GM12891 (cell line): ENCODE measurements around the gene EYA2.

Source experiments
- POLR2A ChIP-seq: IDR thresholded peaks from 2 replicates; pipeline ENCODE4 v1.6.1; 2011; ENCODE audit warnings: low read depth, low read length, control low read depth
- POLR2AphosphoS5 ChIP-seq: IDR thresholded peaks from 2 replicates; pipeline ENCODE4 v1.6.1; 2011; ENCODE audit warnings: low read depth, low read length, control low read depth
- SPI1 ChIP-seq: IDR thresholded peaks from 2 replicates; pipeline ENCODE4 v1.6.1; 2011; ENCODE audit warnings: low read depth, low read length, control low read depth
- TAF1 ChIP-seq: IDR thresholded peaks from 2 replicates; pipeline ENCODE4 v1.6.1; 2011; ENCODE audit warnings: low read depth, low read length, control low read depth

DNA sequence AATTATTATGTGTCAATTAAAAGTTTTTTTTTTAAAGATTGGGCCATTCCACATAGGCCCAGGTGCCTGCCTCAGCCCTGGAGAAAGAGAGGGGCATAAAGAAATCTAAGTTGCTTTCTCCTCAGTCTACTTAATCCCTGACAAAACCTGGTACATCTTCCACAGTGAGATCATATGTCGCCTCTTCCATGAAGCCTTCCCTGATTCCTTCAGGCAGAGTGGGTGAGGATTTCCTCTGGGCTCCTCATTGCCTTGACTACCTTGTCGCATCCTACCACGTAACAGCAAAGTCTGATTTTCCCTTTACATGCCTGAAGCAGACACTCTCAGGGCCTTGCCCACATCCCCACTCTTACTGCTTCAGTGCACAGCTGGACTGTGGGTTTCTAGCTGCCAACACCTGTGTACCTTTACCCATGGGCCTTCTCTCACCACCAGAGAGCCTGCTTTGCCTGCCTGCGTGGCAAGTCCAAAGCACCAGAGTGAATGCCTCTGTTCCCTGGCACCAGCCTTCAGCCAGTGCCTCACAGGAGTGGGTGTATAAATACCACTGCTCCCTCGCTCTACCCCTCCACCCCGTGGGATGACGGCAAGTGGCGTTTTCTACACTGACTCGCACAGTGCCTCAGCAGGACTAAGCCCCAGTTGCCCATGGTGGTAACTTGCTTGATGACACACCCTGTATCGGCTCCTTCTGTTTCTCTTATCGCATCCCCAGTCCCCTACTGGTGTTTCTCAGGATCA lies 68.0 kb downstream of the EYA2 start:
- TF ChIP-seq SPI1, result no peak
- TF ChIP-seq POLR2AphosphoS5, result no peak
- no peak for TF ChIP-seq POLR2A
- TF ChIP-seq TAF1, result no peak
